Fibroblast of mammary gland (primary cell): ENCODE data around the gene AP1B1.

Experiments used
- DNase-seq: peaks from one replicate; pipeline ENCODE4 v3.0.0-alpha.2; 2010; ENCODE audit warnings: low read depth
- H3K4me3 ChIP-seq: 2 replicates; pipeline ENCODE4 v1.5.1; 2011; ENCODE audit warnings: low read depth, mild to moderate bottlenecking, low read length, moderate library complexity; ENCODE audit not compliant: control insufficient read depth
- CTCF ChIP-seq: conservative IDR thresholded peaks from 2 replicates; pipeline ENCODE4 v1.5.1; 2011; ENCODE audit warnings: low read depth, low read length, inconsistent platforms; ENCODE audit not compliant: control insufficient read depth, insufficient read depth

The AP1B1 gene

GRCh38 chr22:29386708-29387107 is 1.7 kb downstream of the AP1B1 start:
- no peak for DNase-seq
- H3K4me3 ChIP-seq = no peak overlapping the region
- no peak for TF ChIP-seq CTCF

GRCh38 chr22:29385748-29386147 is 2.6 kb downstream of the AP1B1 start:
- no peak overlapping the region for H3K4me3 ChIP-seq
- DNase-seq = no peak
- TF ChIP-seq CTCF = no peak

GRCh38 chr22:29385151-29385704 is 3.1 kb downstream of the AP1B1 start:
- H3K4me3 ChIP-seq = no peak overlapping the region
- no peak for TF ChIP-seq CTCF
- DNase-seq = no peak

- TF ChIP-seq CTCF = no peak
- no peak for DNase-seq
- no peak overlapping the region for H3K4me3 ChIP-seq
Observed at GRCh38 chr22:29383740-29384139, 4.6 kb downstream of the AP1B1 start.

- no peak for DNase-seq
- H3K4me3 ChIP-seq = no peak overlapping the region
- TF ChIP-seq CTCF = no peak
Observed at GRCh38 chr22:29382580-29383302, 5.6 kb downstream of the AP1B1 start.

GRCh38 chr22:29380856-29381255 is 7.5 kb downstream of the AP1B1 start:
- no peak overlapping the region for H3K4me3 ChIP-seq
- TF ChIP-seq CTCF = no peak
- no peak for DNase-seq
